Activated CD4-positive, alpha-beta T cell treated with anti-CD3 and anti-CD28 coated beads for 24 hours (primary cell): ENCODE data around the gene RRM1.
A peak's percentile ranks its signal among the peaks of the same experiment; 100 is the strongest.

Experiments
- DNase-seq, 2 donors: peaks; one replicate each; pipeline ENCODE4 v3.0.0-alpha.2; 2020; ENCODE audit warnings: low read depth in 2 of 2

Gene RRM1

GRCh38 chr11:4187055-4187988 is 92.7 kb downstream of the RRM1 start:
- peak; percentile 76 to 83 for DNase-seq
